Fibroblast of peridontal ligament (primary cell): Measurements from ENCODE around the gene RHBG.
A peak's percentile ranks its signal among the peaks of the same experiment; 100 is the strongest.
"Not testable (repeated sequence)": the region's sequence is repeated elsewhere in the genome, so short reads cannot be mapped to it uniquely, and the experiment has no call there.

Experiments
- DNase-seq: peaks from one replicate; pipeline ENCODE4 v3.0.0-alpha.2; 2010; ENCODE audit errors: extremely low read depth

RHBG gene

DNA sequence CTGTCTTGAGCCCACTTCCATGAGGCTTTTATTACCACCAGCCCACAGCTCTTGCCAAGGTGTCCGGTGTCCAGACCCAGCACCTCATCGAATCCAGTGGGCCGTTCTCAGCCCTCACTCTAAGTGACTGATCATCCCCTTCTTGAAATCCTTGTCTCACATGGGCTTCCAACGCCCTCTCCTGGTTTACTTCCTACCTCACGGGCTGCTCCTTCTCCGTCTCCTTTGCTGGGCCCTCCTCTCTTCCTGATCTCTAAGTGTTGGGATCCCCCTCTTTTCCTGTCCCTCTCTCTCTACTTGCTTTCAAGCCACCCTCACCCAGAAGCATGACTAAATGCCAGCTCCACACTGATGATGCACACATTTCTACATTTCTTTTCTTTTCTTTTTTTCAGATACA lies 9.0 kb upstream of the RHBG start:
- peak; percentile 72 for DNase-seq

DNA sequence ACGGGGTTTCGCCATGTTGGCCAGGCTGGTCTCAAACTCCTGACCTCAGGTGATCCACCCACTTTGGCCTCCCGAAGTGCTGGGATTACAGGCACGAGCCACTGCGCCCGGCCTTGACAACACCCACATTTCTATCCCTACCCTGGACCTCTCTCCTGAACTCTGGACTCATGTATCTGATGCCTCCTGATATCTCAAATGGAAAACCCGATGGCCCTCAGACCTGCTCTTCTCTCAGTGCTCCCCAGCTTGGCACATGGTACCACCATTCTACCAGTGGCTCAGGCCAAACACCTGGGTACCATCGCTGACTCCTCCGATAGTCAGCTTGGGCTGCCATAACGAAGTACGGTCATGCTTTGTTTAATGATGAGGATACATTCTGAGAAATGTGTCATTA lies 8.5 kb upstream of the RHBG start:
- no peak for DNase-seq

DNA sequence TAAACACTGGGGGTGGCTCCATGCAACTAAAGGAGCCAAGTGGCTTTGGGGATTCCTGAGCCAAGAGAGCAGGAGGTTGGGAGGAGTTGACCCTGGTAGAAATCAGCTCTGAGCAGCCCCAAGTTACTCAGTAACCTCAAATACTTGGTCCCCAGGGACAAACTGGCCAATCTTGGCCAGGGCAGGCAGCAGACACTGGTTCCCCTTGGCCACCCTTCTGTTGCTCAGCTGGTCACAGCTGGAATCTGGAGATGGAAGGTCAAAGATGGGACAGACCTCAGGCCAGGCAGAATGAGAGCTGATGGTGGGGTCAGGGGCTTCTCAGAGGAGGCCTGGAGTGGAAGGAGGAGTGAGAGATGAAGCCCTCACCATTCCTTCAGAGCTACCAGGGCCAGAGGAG lies 3.3 kb upstream of the RHBG start:
- DNase-seq, result no peak

DNA sequence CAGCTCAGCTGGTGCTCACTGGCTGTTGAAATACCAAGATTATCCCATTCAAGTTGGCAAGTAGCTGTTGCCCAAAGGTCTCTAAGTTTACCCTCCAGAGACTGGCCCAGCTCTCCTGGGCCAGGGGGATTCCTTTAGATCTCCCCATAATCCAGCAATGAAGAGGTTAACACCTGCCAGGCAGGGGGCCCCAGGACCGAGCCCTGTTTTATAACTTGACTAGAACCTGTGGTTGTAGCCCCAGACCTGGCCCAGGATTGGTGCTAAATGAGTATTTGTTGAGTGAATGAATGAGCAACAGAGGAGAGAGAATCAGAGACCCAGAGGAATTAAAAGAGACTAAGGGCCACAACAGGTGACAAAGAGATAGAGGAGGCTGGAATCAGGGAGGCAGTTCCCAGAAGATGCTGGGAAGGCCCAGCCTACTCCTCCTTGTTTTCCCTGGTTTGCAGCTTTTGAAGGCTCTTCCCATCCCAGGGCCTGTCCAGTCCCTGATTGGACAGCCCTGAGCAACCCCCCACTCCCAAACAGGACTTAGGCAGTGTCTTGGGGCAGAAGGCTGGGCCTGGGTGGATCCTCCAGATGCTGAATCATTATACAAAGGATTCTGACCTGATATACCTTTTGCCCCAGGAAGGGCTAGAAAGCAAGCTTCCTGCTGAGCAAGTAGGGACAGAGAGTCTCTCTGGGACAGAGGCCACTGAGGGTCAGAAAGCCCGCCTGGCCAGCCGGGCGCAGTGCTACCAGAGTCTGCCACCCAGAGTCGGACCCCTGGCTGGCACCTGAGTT lies 2.4 kb upstream of the RHBG start:
- DNase-seq, result no peak

DNA sequence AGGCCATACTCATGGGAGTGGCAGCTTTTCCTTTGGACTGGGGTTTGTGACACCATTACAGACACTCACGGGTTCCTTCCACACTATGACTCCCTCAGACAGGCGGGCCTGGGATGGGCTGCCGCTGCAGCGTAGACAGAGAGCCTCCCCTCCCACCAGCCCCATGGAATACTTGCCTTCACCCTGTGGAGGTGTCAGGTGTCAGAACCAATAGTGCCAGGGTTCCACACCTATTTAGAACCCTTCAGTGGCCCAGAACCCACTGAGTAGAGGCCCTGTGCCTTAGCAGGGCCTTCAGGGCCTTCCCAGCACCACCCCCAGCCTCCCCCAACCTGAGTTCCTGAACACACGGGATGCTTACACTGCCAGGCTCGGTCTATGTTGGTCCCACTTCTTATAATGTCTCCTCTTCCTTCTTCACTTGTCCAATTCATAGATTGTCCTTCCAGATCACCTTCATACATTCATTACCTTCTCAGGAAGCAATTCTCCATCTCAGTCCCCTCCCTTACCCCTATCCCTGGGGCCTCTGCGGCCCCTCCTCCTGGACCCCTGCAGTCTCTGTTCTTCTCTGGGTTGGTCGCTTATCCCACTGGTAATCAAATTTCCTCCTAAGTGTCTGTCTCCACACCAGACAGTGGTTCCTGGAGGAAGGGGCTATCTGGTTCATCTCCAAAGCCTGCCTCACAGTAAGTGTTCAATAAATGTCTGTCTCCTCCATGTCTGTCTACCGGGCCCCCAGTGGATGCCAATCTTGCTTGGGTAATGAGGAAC lies 1.4 kb upstream of the RHBG start:
- DNase-seq, result no peak

DNA sequence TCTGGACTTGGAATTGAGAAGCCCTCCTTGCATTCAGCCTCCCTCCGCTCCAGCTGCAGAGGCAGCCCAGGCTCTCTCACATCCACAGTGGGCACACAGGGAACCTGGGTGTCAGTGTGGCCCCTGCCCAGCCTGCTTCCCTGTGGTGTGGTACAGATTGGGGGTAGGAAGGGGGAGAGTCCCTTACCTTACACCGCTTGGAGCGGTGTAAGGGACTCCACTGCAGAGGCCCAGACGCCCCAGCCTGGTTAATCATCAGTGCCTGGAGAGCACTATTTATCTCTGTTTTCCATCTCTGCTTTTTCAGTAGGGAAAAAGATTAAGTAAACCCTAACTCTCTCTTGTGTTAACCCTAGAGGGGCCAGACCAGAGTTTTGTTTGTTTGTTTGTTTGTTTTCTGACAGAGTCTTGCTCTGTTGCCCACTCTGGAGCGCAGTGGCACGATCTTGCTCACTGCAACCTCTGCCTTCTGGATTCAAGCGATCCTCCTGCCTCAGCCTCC lies 803 bp upstream of the RHBG start:
- no peak for DNase-seq

DNA sequence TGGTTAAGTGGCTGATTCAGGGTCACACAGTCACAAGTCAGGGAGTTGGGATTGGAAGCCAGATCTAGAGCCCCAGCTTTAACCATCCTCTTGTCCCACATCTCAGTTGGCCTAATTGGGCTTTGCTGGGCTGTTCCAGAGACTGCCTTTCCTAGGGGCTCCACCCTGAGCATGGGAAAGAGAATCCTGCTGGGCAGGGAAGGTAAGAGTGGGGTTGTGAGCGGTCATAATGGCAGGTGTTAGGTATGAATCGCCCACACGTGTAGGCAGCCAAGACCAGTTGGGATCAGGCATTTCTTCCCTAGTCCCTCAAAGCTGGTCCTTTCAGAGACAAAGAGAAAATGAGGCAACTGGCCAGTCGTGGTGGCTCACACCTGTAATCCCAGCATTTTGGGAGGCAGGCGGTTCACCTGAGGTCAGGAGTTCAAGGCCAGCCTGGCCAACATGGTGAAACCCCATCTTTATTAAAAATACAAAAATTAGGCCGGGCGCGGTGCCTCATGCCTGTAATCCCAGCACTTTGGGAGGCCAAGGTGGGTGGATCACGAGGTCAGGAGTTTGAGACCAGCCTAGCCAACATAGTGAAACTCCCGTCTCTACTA lies 775 bp downstream of the RHBG start:
- DNase-seq, result not testable (repeated sequence)

DNA sequence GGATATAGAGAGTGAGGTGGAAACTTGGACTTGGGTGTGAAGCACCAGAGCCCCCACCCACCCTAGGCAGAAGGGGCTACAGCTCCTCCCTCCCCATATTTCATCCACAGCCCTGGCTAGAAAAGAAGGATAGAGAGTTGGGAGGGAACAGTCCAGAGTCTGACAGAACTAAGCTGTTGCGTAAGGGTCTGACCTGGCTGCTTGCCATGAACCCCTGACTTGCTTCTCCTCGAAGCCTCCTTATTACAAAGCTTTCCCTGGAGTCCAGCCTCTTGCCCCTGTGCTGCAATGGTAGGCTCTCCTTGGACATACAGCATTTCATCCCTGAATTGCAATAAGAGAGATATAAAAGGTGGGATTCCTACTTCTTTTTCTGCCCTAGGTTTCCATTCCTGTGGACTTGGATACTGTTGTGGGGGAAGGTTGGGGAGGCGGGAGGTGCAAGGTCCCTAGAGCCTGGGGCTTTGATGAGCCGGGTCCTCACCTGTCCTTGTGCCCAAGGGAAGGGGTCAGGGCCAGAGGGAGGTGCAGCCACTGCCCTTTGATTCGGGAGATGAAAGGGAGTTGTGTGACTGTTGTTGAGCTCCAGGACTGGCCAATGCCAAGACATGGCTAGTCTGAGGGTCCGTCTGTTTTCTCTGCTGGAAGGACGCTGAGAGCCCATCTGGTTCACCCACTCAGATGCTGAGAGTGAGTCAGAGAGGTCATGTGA lies 2.7 kb downstream of the RHBG start:
- DNase-seq, result peak; percentile 59

DNA sequence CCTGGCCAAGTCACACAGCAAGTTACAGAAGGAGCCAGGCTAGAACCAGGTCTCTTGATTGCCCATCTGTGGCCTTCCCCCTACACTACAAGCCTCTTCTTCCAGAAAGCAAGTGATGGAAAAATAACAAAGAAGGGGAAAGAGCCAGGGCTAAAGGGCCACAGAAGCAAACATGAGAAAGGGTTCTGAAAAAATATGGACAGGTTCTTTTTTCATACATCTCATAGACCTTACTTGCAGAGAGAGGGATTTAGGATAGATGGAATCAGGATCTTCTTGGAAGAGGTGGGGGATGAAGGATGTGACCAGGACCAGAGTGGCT lies 3.2 kb downstream of the RHBG start:
- peak; percentile 30 for DNase-seq

DNA sequence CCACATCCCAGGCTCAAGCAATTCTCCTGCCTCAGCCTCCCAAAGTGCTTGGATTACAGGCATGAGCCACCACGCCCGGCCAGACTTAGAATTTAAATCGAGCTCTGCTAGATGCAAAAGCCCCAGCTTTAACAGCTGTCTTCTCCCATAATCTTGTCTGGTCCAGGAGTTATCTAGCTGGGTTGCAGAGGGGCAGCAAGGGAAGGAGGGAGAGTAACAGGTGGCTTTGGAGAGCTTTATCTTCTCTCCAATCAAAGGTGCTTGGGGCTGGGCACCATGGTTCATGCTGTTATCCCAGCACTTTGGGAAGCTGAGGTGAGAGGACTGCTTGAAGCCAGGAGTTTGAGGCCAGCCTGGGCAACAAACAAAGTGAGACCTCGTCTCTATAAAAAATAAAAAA lies 3.9 kb downstream of the RHBG start:
- DNase-seq, result no peak

DNA sequence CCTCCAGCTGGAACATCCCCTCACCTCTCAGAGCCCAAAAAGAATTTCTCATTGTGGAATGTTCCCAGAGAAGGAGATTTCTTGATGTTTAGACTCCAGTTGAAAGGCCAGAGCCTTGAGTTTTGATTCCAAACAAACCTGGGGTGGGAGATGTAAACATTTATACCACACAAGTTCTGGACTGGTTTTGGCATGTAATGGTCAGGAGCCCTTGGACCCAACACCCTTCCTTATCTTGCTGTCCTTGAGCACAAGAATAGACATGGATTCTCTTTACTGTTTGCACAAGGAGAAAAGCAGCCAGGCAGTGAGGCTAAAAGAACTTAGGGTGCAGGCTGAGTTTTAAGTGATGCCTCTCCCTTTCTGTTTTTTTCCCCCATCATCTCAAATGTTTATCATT lies 4.5 kb downstream of the RHBG start:
- DNase-seq, result no peak

DNA sequence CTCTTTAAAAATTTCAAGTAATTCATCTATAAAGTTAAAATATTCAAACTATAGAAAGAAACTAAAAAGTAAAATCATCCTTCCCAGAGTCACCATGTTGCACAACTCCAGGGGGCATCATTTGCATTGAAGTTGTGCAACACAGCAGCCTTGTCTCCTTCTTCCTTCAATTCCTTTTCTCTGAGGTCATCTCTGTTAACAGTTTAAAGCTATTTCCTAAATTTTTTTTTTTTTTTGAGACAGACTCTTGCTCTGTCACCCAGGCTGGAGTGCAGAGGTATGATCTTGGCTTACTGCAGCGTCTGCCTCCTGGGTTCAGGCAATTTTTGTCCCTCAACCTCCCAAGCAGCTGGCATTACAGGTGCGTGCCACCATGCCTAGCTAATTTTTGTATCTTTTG lies 7.1 kb downstream of the RHBG start:
- peak; percentile 53 for DNase-seq

DNA sequence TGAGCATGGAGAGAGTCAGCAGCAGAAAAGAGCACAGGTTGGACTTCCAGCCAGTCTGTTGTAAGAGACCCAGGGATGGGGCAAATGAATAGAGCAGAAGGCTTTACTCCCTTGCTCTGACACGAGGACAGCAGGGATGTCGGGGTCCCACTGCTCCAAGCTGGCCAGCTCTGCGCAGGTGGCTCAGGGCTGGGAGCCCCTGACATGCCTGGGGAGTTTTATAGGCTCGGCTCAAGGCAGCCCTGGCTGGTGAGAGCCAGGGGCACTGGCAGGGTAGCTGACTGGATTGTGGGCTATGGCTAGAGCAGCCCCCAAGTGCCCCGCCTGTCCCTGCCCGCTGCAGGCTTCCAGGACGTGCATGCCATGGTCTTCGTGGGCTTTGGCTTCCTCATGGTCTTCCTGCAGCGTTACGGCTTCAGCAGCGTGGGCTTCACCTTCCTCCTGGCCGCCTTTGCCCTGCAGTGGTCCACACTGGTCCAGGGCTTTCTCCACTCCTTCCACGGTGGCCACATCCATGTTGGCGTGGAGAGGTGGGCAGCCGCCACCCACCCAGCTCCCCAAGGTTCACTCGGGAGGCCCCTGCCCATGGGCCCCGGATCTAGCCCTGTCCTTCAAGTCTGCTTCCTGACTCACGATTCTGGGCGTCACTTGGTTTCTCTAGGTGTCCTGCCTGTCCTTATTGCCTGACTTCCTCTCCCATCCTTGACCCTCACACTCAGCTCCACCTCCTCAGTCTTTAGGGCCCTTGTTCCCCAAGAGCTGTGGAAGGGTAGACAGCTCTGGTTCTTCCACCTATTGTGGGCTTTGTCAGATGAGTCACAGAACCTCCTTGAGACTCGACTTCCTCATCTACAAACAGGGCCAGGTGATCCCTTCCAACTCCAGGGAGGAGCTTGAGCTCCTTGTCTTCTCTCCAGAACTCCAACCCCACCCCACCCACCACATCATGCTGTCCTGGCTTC lies 8.2 kb downstream of the RHBG start:
- DNase-seq, result no peak

DNA sequence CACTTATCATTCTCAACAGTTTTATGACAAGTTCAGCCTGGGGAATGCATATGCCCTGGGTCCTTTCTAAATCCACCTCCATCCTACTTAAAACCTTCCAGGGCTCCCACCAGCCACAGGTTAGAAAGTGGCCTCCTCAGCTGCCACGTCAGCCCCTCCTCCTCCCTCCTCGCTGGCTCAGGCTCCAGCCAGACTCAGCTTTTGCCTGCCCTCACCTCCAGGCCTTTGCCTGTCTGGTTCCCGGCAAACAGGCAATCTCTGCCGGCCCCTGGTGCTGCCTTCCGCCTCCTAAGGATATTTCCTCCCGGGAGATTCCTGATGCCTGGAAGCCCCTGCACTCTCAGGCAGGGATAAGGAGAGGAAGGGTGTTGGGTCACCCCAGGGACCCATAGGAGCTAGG lies 9.5 kb downstream of the RHBG start:
- no peak for DNase-seq

DNA sequence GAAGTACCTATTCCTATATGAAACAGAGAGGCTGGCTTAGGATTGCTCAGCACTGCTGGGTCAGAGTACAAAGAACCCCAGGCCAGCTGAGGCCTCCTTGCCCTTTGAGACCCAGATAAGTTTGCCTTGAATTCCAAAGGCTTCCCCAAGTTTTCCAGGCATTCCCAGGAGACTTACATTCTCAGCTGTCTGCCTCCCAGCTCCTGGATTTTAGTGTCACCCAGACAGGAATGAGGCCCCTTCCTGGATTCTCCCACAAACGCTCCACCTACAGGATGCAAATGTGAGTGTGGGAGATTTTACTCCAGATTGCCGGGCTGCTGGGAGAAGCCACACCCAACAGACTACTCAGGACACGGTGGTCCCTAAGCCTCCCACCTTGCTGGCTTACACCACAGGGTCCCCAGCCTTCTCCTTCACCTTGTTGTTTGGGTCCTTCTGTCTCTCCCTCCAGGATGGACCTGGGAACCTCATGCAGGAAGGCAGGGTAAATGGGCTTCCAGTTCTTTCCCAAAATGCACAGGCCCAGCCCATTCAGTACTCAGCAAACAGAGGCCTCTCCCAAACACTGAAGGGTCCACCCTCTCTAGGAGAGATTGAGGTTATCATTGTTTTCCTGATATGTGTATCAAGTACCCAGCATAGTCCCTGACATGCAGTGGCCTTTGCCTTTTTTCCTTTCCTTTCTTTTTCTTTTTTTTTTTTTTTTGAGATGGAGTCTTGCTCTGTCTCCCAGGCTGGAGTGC lies 10.6 kb downstream of the RHBG start:
- no peak for DNase-seq

DNA sequence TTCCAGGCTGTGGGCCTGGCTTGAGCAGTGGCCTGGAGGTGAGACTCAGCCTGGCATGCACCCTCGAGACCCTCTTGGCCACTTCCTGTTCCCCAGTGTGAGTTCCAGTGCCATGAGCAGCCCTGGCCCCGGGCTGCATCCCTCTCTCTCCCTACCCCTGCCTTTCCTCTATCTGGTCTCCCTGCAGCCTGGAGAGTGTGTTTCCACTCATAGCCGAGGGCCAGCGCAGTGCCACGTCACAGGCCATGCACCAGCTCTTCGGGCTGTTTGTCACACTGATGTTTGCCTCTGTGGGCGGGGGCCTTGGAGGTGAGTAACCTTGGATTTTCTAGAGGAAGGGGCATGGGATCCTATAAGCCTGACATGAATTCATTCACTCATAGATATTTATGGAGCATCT lies 13.6 kb downstream of the RHBG start:
- no peak for DNase-seq

DNA sequence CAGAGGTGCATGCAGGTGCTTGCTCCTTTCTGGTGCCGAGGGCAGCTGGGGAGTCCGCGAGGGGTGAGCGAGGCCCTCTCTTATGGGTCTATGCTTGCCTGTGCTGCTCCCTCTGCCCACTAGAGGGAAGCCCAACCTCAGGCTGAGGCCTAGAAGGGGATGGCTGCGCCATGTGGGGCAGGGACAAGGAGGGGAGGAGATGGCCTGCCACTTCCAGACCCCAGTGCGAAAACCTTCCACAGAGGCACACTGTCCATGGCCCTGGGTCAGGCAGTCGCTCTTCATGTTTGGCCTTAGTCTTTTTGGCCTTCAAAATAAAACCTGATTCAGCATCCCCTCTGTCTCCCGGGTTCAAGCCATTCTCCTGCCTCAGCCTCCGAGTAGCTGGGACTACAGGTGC lies 14.0 kb downstream of the RHBG start:
- DNase-seq, result peak; percentile 37

DNA sequence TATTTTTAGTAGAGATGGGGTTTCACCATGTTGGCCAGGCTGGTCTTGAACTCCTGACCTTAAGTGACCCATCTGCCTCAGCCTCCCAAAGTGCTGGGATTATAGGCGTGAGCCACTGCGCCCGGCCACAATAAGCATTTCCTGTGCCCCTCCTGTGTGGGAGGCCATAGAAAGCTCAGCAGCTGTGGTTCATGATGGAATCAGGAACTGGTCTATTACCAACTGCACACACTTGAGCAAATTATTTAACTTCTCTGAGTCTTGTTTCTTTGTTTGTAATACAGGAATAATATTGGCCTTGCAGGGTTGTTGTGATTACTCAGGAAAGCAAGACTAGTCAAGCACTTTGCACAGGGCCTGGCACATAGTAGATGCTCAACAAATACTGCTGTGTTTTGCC lies 15.0 kb downstream of the RHBG start:
- no peak for DNase-seq

DNA sequence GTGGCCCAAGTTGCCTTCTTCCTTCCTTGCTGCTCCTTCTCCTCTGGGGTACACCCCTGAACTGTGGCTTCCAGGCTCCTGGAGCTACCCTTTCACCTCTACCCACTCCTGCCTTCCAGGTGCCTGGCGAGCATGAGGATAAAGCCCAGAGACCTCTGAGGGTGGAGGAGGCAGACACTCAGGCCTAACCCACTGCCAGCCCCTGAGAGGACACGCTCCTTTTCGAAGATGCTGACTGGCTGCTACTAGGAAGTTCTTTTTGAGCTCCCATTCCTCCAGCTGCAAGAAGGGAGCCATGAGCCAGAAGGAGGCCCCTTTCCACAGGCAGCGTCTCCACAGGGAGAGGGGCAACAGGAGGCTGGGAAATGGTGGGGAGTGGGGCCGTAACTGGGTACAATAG lies 15.6 kb downstream of the RHBG start:
- DNase-seq, result no peak

DNA sequence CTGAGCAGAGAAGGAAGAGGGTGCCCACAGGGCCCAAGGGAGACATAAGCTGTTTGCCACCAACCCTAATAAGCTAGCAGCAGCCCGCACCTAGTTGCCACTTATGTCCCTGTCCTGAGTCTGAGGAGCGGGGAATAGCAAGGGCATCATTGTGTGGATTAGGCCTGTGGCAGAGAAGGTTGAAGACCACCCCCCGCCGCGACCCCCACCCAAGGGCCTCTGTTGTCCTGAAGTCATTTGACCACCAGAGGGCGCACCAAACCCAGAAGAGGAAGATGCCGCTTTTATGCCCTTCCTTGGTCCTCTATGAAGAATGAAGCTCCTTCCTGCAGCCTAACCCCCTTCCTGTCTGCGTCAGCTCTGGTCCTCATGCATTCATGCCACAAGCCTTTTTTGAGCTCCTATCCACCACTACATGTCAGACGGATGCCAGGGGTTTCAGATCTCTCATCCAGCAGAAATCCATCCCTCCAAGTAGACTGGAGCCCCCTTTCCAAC lies 16.6 kb downstream of the RHBG start:
- peak; percentile 61 for DNase-seq
